Panc1 (cell line): ENCODE measurements around the gene OR52E8. TPM values are rescaled to one million over a fixed set of nuclear protein-coding genes. Genes with fewer than 3 reads are reported as not detected.

Experiments used
- ATAC-seq: fragments of 200-7000 bp; cut with Tn5 transposase; 2 replicates; pipeline ENCODE4 v1.9.1; 2020; ENCODE audit warnings: mild to moderate bottlenecking, moderate library complexity
- BruUV-seq: library from RNA; stranded (reverse); fragments of 400-500 nt; replicated peaks from 2 replicates; lab custom pipeline; 2021; lab: Mats Ljungman, UMichigan
- CTCF ChIA-PET: fragments of 300-600 bp; sonication (Branson Sonifier 250); formaldehyde crosslinking; loops from one replicate; lab custom pipeline; 2022; ENCODE audit warnings: antibody characterized with exemption; lab: Charles Lee
- POLR2A ChIA-PET: fragments of 300-600 bp; sonication (Branson Sonifier 250); formaldehyde crosslinking; loops from one replicate; lab custom pipeline; 2022; ENCODE audit warnings: antibody characterized with exemption; lab: Charles Lee
- DNase-seq: peaks from one replicate; pipeline ENCODE4 v3.0.0-alpha.2; 2010; ENCODE audit warnings: low read depth, low spot score
- H3K27ac ChIP-seq: 2 replicates; pipeline ENCODE4 v1.5.1; 2011; ENCODE audit warnings: mild to moderate bottlenecking, low read length, inconsistent platforms
- H3K27me3 ChIP-seq: fragments of 200-500 bp; sonication (Bioruptor generic); 2 replicates; pipeline ENCODE4 v1.6.0; 2014; ENCODE audit warnings: low read length, inconsistent platforms; ENCODE audit not compliant: control insufficient read depth, insufficient read depth
- H3K36me3 ChIP-seq: fragments of 200-500 bp; sonication (Bioruptor generic); 2 replicates; pipeline ENCODE4 v1.5.1; 2014; ENCODE audit warnings: inconsistent platforms, mild to moderate bottlenecking, low read length, moderate library complexity; ENCODE audit not compliant: control insufficient read depth, insufficient read depth
- H3K4me1 ChIP-seq: 2 replicates; pipeline ENCODE4 v1.5.1; 2011; ENCODE audit warnings: inconsistent platforms, mild to moderate bottlenecking, low read length, moderate library complexity; ENCODE audit not compliant: control insufficient read depth, insufficient read depth
- H3K4me3 ChIP-seq, 2 experiments: 2 replicates each; pipeline ENCODE4 v1.5.1; 2011 to 2012; ENCODE audit warnings: low read depth in 2 of 2, low read length in 2 of 2, mild to moderate bottlenecking in 2 of 2, inconsistent platforms in 1 of 2, moderate library complexity in 1 of 2
- H3K9me3 ChIP-seq: fragments of 200-500 bp; sonication (Bioruptor generic); 2 replicates; pipeline ENCODE4 v1.5.1; 2014; ENCODE audit warnings: low read depth, mild to moderate bottlenecking, inconsistent platforms, low read length, moderate library complexity; ENCODE audit not compliant: control insufficient read depth, insufficient read depth
- POLR2AphosphoS5 ChIP-seq: IDR thresholded peaks from 2 replicates; pipeline ENCODE4 v1.6.1; 2012; ENCODE audit warnings: mild to moderate bottlenecking, low read depth, low read length, moderate library complexity
- SIN3A ChIP-seq: IDR thresholded peaks from 2 replicates; pipeline ENCODE4 v1.6.1; 2012; ENCODE audit warnings: low read depth, mild to moderate bottlenecking, low read length, moderate library complexity, borderline replicate concordance; ENCODE audit not compliant: insufficient read depth
- TCF7L2 ChIP-seq: IDR thresholded peaks from 2 replicates; pipeline ENCODE4 v1.6.1; 2011; ENCODE audit warnings: mild to moderate bottlenecking, low read depth, low read length, inconsistent platforms
- in situ Hi-C: cut with HindIII; loops from 2 replicates; pipeline ENCODE4 v1.10.0; 2016; ENCODE audit warnings: low sequenced_read_pairs, low pct_unique_long_range_greater_than_20kb
- intact Hi-C: fragments of 100-400 bp; cut with micrococcal nuclease; formaldehyde crosslinking; loops from one replicate; pipeline ENCODE4 v1.10.0; 2022; ENCODE audit not compliant: unreplicated experiment
- total RNA-seq: library from RNA; stranded (reverse); gene quantifications from one replicate; pipeline ENCODE4 v1.2.1, GENCODE V29; 2021; ENCODE audit not compliant: unreplicated experiment
- TF ChIP-seq, protein P1 (sequence below), 2 experiments: IDR thresholded peaks; 2 replicates each; pipeline ENCODE4 v1.6.1; 2011 to 2012; ENCODE audit warnings: low read depth in 2 of 2, control low read depth in 1 of 2, low read length in 1 of 2, mild to moderate bottlenecking in 1 of 2, moderate library complexity in 1 of 2; ENCODE audit not compliant: insufficient read depth in 1 of 2
- TF ChIP-seq, protein P2 (sequence below): fragments of 450-650 bp; IDR thresholded peaks from 2 replicates; pipeline ENCODE4 v1.5.1; 2017; ENCODE audit warnings: mild to moderate bottlenecking

The OR52E8 gene
- total RNA-seq, 1 experiment from 2014 or later = not detected

DNA sequence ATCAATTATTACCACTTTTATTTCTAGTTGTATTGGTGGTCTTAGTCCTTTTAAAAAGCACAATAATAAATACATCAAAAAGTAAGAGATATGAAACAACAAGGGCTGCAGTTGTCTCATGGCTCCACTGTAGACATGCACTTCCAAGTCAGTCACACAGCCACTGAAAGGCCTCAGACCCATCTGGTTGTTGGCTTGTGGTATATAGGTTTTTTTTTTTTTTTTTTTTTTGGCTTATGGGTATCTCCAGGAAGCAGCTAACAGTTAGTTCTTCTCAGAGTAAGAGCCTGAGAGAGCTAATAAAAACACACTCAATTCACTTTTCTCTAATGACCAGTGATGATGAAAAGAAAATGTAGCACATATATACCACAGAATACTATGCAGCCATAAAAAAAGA is 9.8 kb downstream of the OR52E8 start:
- in situ Hi-C loops = no loop called here
- CTCF ChIA-PET = no interaction called here
- intact Hi-C loops = no loop called here
- ATAC-seq (no peak), DNase-seq (no peak)
- H3K27me3 ChIP-seq = peaks cover 2% of the 10 kb centered on the region; the same call in 1 of the 2 replicates
- no peak overlapping the region for H3K27ac ChIP-seq
- no peaks in the 10 kb centered on the region for H3K36me3 ChIP-seq
- no peaks in the 10 kb centered on the region for H3K4me1 ChIP-seq
- H3K9me3 ChIP-seq = no peaks in the 10 kb centered on the region
- no peak overlapping the region for H3K4me3 ChIP-seq
- POLR2A ChIA-PET = interaction anchor here (0.6 kb wide), 1 partner anchor 760 kb away, joined by 5 read pairs; no protein-coding TSS in a partner anchor
- BruUV-seq = no TSS peak
- TF ChIP-seq TCF7L2 (no peak), POLR2AphosphoS5 (no peak)
- TF ChIP-seq, protein P1, sequence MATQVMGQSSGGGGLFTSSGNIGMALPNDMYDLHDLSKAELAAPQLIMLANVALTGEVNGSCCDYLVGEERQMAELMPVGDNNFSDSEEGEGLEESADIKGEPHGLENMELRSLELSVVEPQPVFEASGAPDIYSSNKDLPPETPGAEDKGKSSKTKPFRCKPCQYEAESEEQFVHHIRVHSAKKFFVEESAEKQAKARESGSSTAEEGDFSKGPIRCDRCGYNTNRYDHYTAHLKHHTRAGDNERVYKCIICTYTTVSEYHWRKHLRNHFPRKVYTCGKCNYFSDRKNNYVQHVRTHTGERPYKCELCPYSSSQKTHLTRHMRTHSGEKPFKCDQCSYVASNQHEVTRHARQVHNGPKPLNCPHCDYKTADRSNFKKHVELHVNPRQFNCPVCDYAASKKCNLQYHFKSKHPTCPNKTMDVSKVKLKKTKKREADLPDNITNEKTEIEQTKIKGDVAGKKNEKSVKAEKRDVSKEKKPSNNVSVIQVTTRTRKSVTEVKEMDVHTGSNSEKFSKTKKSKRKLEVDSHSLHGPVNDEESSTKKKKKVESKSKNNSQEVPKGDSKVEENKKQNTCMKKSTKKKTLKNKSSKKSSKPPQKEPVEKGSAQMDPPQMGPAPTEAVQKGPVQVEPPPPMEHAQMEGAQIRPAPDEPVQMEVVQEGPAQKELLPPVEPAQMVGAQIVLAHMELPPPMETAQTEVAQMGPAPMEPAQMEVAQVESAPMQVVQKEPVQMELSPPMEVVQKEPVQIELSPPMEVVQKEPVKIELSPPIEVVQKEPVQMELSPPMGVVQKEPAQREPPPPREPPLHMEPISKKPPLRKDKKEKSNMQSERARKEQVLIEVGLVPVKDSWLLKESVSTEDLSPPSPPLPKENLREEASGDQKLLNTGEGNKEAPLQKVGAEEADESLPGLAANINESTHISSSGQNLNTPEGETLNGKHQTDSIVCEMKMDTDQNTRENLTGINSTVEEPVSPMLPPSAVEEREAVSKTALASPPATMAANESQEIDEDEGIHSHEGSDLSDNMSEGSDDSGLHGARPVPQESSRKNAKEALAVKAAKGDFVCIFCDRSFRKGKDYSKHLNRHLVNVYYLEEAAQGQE (IDR thresholded peaks at IDR 0.05; ENCODE audit: insufficient read depth in 1 of 2, low read depth in 2 of 2, low read length in 1 of 2) = no peak
- TF ChIP-seq, protein P2, sequence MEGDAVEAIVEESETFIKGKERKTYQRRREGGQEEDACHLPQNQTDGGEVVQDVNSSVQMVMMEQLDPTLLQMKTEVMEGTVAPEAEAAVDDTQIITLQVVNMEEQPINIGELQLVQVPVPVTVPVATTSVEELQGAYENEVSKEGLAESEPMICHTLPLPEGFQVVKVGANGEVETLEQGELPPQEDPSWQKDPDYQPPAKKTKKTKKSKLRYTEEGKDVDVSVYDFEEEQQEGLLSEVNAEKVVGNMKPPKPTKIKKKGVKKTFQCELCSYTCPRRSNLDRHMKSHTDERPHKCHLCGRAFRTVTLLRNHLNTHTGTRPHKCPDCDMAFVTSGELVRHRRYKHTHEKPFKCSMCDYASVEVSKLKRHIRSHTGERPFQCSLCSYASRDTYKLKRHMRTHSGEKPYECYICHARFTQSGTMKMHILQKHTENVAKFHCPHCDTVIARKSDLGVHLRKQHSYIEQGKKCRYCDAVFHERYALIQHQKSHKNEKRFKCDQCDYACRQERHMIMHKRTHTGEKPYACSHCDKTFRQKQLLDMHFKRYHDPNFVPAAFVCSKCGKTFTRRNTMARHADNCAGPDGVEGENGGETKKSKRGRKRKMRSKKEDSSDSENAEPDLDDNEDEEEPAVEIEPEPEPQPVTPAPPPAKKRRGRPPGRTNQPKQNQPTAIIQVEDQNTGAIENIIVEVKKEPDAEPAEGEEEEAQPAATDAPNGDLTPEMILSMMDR = no peak

DNA sequence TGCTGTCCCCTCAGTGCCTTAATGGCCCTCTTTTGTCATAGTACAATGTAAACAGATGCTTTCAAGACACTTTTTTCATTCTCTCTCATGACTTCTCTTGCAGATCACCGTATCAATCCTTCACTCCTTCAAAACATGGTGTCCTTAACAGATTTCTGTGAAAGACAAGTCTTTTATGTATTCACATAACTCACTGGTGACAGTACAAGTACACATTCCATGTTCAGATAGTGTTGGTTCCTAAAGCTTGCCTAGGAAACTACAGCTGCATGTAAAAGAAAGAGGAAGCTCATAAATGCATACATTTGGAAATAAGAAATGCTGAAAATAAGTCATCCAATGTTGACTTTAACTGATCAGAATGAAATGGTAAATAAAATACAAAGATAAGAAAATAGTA is 10.8 kb downstream of the OR52E8 start:
- in situ Hi-C loops (no loop called here), intact Hi-C loops (no loop called here)
- BruUV-seq = no TSS peak
- DNase-seq (no peak), ATAC-seq (no peak)
- Histone ChIP-seq H3K27me3 (peaks cover 2% of the 10 kb centered on the region; the same call in 1 of the 2 replicates), H3K4me1 (no peaks in the 10 kb centered on the region), H3K27ac (no peak overlapping the region), H3K4me3 (no peak overlapping the region), H3K36me3 (no peaks in the 10 kb centered on the region), H3K9me3 (no peaks in the 10 kb centered on the region)
- CTCF ChIA-PET = no interaction called here
- TF ChIP-seq TCF7L2 = no peak
- TF ChIP-seq SIN3A = no peak
- TF ChIP-seq, protein P1 (IDR thresholded peaks at IDR 0.05; ENCODE audit: insufficient read depth in 1 of 2, low read depth in 2 of 2, low read length in 1 of 2) = no peak
- TF ChIP-seq, protein P2 = no peak
- no peak for TF ChIP-seq POLR2AphosphoS5
- POLR2A ChIA-PET = no interaction called here
